Suprapubic skin (tissue), 3 donors: Measurements from ENCODE around the gene CD300A.

Experiments used
- CTCF ChIP-seq, 2 donors: fragments of 200-600 bp in 1 of 2; fragments of 450-650 bp in 1 of 2; sonication (generic) in 1 of 2; IDR thresholded peaks; one replicate each; pipeline ENCODE4 v1.5.1; 2016 to 2019; ENCODE audit warnings: antibody characterized with exemption in 2 of 2, mild to moderate bottlenecking in 1 of 2, moderate library complexity in 1 of 2
- POLR2A ChIP-seq, 2 donors: fragments of 450-650 bp; IDR thresholded peaks; one replicate each; pipeline ENCODE4 v1.6.1; 2017; ENCODE audit warnings: antibody characterized with exemption in 2 of 2, mild to moderate bottlenecking in 2 of 2, moderate library complexity in 2 of 2

- TF ChIP-seq CTCF (IDR thresholded peaks at IDR 0.05), result no peak
- TF ChIP-seq POLR2A (IDR thresholded peaks at IDR 0.05), result no peak
Measured at GRCh38 chr17:74452033-74452840, 14.2 kb upstream of the CD300A start.
